GM18519 (cell line): ENCODE measurements around the gene GASK1B.

Experiments
- ATAC-seq: cut with Tn5 transposase; IDR thresholded peaks from one replicate; pipeline ENCODE4 v1.9.1; 2021; ENCODE audit warnings: mild to moderate bottlenecking, moderate library complexity; ENCODE audit not compliant: unreplicated experiment, low FRiP score

Gene GASK1B

GRCh38 chr4:158155656-158156356, 17.0 kb downstream of the GASK1B start:
- ATAC-seq: no peak

- ATAC-seq: no peak
These were observed 25.7 kb downstream of the GASK1B start for GRCh38 chr4:158147151-158147550.

GRCh38 chr4:158146736-158147135, 26.1 kb downstream of the GASK1B start:
- ATAC-seq: no peak

GRCh38 chr4:158139086-158139485, 33.7 kb downstream of the GASK1B start:
- no peak for ATAC-seq

- ATAC-seq: no peak
These were observed 38.6 kb downstream of the GASK1B start for GRCh38 chr4:158134222-158134621.

- no peak for ATAC-seq
These were observed 39.3 kb downstream of the GASK1B start for GRCh38 chr4:158133551-158133950.

GRCh38 chr4:158131027-158131426, 41.8 kb downstream of the GASK1B start:
- no peak for ATAC-seq

- ATAC-seq: no peak
These were observed 42.6 kb downstream of the GASK1B start for GRCh38 chr4:158130204-158130603.

- peak; percentile 90 for ATAC-seq
These were observed 43.1 kb downstream of the GASK1B start for GRCh38 chr4:158129694-158130093.

GRCh38 chr4:158128540-158128939, 44.3 kb downstream of the GASK1B start:
- ATAC-seq: no peak

- ATAC-seq: no peak
These were observed 47.5 kb downstream of the GASK1B start for GRCh38 chr4:158125310-158125709.
